MCF 10A (cell line): Measurements from ENCODE around the gene NEU1. TPM values are rescaled to one million over a fixed set of nuclear protein-coding genes. Genes with fewer than 3 reads are reported as not detected.

Experiments used
- BruUV-seq: library from RNA; stranded (reverse); fragments of 400-500 nt; replicated peaks from 2 replicates; lab custom pipeline; 2021; lab: Mats Ljungman, UMichigan
- CTCF ChIA-PET: fragments of 300-600 bp; sonication (Branson Sonifier 250); formaldehyde crosslinking; extraction: SDS; loops from one replicate; lab custom pipeline; 2021; ENCODE audit warnings: antibody characterized with exemption, inconsistent platforms; lab: Yijun Ruan, JAX
- POLR2A ChIA-PET: fragments of 300-600, 350-650 bp; sonication (Branson Sonifier 250); formaldehyde crosslinking; extraction: SDS; loops from one replicate; lab custom pipeline; 2020; ENCODE audit warnings: antibody characterized with exemption, inconsistent platforms; lab: Yijun Ruan, JAX
- DNase-seq: peaks from one replicate; pipeline ENCODE4 v3.0.0-alpha.2; 2018; ENCODE audit not compliant: unreplicated experiment
- H3K27ac Mint-ChIP-seq: one replicate; pipeline ENCODE4 v1.8.0; 2022; ENCODE audit warnings: mild to moderate bottlenecking, low read depth, mixed read lengths; ENCODE audit not compliant: unreplicated experiment
- H3K27me3 Mint-ChIP-seq: one replicate; pipeline ENCODE4 v1.8.0; 2022; ENCODE audit warnings: mixed read lengths; ENCODE audit not compliant: insufficient read depth, unreplicated experiment
- H3K36me3 Mint-ChIP-seq: one replicate; pipeline ENCODE4 v1.8.0; 2022; ENCODE audit warnings: mild to moderate bottlenecking, moderate library complexity, mixed read lengths; ENCODE audit not compliant: insufficient read depth, unreplicated experiment
- H3K4me1 Mint-ChIP-seq: one replicate; pipeline ENCODE4 v1.8.0; 2022; ENCODE audit warnings: mixed read lengths; ENCODE audit not compliant: insufficient read depth, unreplicated experiment
- H3K4me3 Mint-ChIP-seq: one replicate; pipeline ENCODE4 v1.8.0; 2022; ENCODE audit warnings: mild to moderate bottlenecking, moderate library complexity, mixed read lengths; ENCODE audit not compliant: unreplicated experiment
- H3K9me3 Mint-ChIP-seq: one replicate; pipeline ENCODE4 v1.8.0; 2022; ENCODE audit warnings: mixed read lengths; ENCODE audit not compliant: unreplicated experiment
- intact Hi-C: fragments of 100-400 bp; cut with micrococcal nuclease; formaldehyde crosslinking; loops from 2 replicates; pipeline ENCODE4 v1.14.1; 2022
- total RNA-seq: library from RNA; stranded (reverse); gene quantifications from 2 replicates; pipeline ENCODE4 v1.2.3, GENCODE V29; 2022
- TF ChIP-seq, protein P1 (sequence below): fragments of 200-600 bp; IDR thresholded peaks from one replicate; pipeline ENCODE4 v1.8.0; 2022; ENCODE audit warnings: antibody characterized with exemption, mild to moderate bottlenecking; ENCODE audit not compliant: unreplicated experiment

Gene NEU1
- total RNA-seq, 1 experiment from 2014 or later, result 19.7 TPM

DNA sequence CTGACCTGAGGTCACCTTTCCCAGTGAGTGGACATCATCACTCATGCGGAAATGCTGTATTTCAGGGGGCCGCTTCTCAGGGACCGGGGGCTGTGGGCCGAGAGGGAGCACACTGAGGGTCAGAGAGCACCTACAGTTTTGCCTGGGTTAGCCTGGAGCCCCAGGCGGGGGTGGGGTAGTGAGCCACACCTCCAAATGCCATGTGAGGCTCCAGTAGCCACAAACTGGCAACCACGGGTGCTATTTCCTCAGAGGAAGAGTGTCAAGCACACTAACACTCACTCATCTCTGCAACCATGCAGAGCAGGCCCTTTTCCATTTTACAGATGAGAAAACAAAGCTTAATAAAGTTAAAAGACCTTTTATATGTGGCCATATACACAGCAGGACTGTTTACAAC is 30.2 kb upstream of the NEU1 start:
- intact Hi-C loops, result no loop called here
- POLR2A ChIA-PET, result interaction anchor here (0.6 kb wide), 1 partner anchor 26 kb away, joined by 6 read pairs; no protein-coding TSS in a partner anchor
- H3K27me3 Mint-ChIP-seq, result no peaks in the 10 kb centered on the region
- CTCF ChIA-PET, result no interaction called here
- BruUV-seq, result no TSS peak
- H3K4me3 Mint-ChIP-seq, result no peak overlapping the region
- no peak overlapping the region for H3K27ac Mint-ChIP-seq
- peaks cover 61% of the 10 kb centered on the region for H3K36me3 Mint-ChIP-seq
- TF ChIP-seq, protein P1, sequence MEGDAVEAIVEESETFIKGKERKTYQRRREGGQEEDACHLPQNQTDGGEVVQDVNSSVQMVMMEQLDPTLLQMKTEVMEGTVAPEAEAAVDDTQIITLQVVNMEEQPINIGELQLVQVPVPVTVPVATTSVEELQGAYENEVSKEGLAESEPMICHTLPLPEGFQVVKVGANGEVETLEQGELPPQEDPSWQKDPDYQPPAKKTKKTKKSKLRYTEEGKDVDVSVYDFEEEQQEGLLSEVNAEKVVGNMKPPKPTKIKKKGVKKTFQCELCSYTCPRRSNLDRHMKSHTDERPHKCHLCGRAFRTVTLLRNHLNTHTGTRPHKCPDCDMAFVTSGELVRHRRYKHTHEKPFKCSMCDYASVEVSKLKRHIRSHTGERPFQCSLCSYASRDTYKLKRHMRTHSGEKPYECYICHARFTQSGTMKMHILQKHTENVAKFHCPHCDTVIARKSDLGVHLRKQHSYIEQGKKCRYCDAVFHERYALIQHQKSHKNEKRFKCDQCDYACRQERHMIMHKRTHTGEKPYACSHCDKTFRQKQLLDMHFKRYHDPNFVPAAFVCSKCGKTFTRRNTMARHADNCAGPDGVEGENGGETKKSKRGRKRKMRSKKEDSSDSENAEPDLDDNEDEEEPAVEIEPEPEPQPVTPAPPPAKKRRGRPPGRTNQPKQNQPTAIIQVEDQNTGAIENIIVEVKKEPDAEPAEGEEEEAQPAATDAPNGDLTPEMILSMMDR, result no peak
- peaks cover 7% of the 10 kb centered on the region for H3K4me1 Mint-ChIP-seq
- no peak for DNase-seq
- no peaks in the 10 kb centered on the region for H3K9me3 Mint-ChIP-seq

DNA sequence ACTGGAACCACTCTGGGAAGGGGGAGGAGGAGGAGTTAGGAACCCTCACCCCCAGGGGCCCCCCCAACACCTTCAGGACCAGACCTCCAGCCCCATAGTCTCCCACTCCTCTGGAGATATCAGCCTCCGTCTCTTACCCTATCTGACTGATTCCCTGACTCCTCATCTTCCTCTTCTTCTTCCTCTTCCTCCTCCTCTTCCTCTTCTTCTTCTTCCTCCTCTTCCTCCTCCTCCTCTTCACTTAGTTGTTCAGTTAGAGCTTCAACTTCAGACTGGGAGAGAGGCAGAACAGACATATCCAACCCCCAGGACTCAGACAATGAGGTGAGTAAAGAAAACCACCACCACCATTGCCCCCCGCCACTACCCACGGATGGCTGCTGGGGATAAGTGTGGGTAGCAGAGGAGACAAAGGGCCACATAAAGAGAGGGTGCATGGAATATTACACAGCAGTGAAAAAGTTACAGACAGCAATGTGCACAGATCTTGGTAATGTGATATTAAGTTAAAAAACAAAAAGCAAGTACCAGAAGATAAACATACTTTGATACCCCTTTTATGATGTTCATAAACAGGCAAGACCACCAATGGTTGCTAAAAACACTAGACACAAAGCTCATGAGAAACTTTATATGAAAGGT is 26.8 kb upstream of the NEU1 start:
- ChIA-PET POLR2A (interaction anchor here (0.8 to 1.0 kb wide), 2 partner anchors 9 to 70 kb away, joined by 3 to 5 read pairs; partner anchors contain the start of gene SKIC2), CTCF (interaction anchor here (0.5 to 4.2 kb wide), 20 partner anchors 9 to 1534 kb away, joined by 3 to 20 read pairs (median 4); partner anchors contain the start of gene LY6G5C)
- BruUV-seq, result no TSS peak
- TF ChIP-seq, protein P1, result no peak
- Mint-ChIP-seq H3K27ac (no peak overlapping the region), H3K4me1 (no peaks in the 10 kb centered on the region), H3K36me3 (peaks cover 60% of the 10 kb centered on the region), H3K27me3 (no peaks in the 10 kb centered on the region), H3K4me3 (no peak overlapping the region), H3K9me3 (no peaks in the 10 kb centered on the region)
- no peak for DNase-seq
- intact Hi-C loops, result loop anchor here (5.0 kb wide), 1 partner anchor 207 kb away; the partner anchor contains the start of gene LY6G5C

DNA sequence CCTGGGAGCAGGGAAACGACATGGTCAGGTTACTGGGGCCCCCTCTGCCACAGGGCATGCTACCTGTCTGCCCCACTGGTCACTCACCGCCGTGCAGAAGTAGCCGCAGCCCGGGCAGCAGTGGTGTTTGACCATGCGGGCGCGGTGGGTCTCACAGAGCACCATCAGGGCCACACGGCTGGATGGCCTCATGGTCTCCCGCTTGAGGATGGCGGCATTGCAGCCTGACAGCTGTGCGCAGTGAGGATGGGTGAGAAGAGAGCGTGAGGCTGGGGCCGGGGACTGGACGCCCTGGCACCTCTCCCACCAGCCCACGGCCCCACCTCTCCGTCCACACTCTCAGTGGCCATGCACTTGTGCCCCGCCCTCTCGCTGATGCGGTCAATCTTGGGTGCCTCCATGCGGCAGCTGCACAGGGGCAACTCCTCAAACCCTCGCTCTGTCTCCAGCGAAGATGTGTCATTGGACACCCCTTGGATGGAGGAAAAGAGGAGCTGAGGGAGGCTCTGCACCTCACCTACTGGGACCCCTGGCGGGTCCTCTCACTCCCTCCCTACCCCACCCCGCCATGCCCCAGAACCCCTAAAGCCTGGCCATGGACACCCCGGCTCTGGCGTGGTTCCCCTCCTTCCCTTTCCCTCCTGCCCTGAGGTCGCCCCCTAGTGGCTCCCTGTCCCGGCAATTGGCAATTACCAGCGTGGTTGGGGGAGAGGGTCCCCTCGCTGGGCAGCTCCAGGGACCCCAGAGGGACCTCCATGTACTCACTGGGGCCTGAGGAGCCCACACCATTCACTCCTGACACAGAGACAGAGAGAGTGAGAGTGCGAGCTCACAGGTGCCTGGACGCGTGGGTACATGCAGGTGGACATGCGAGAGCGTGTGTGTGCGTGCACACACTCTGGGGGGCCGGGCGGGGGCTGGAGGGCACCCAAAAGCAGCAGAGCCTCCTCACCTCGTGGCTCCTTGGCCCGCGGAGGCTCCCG is 25.9 kb upstream of the NEU1 start:
- intact Hi-C loops, result loop anchor here (5.0 kb wide), 1 partner anchor 206 kb away; the partner anchor contains the start of gene LY6G5C
- Mint-ChIP-seq H3K4me3 (no peak overlapping the region), H3K4me1 (no peaks in the 10 kb centered on the region), H3K27ac (no peak overlapping the region), H3K9me3 (no peaks in the 10 kb centered on the region), H3K36me3 (peaks cover 60% of the 10 kb centered on the region), H3K27me3 (no peaks in the 10 kb centered on the region)
- TF ChIP-seq, protein P1, result peak; percentile 73
- TSS peak; percentile 16 for BruUV-seq
- ChIA-PET CTCF (interaction anchor here (0.5 to 4.2 kb wide), 14 partner anchors 13 to 274 kb away, joined by 3 to 20 read pairs (median 4); partner anchors contain the start of gene LY6G5C), POLR2A (no interaction called here)
- DNase-seq, result peak; percentile 34
